Upper lobe of right lung (tissue), 1 donor: ENCODE results near the gene NCOA6. TPM values are rescaled to one million over a fixed set of nuclear protein-coding genes. Genes with fewer than 3 reads are reported as not detected.
A peak's percentile ranks its signal among the peaks of the same experiment; 100 is the strongest.

Experiments
- ATAC-seq: fragments of 200-7000 bp; cut with Tn5 transposase; one replicate; pipeline ENCODE4 v1.9.1; 2020; ENCODE audit warnings: mild to moderate bottlenecking, moderate library complexity
- DNase-seq: peaks from one replicate; pipeline ENCODE4 v3.0.0-alpha.2; 2020
- H3K27ac ChIP-seq: fragments of 200-600 bp; one replicate; pipeline ENCODE4 v1.8.0; 2022
- H3K27me3 ChIP-seq: fragments of 200-600 bp; one replicate; pipeline ENCODE4 v1.8.0; 2022; ENCODE audit warnings: mild to moderate bottlenecking
- H3K36me3 ChIP-seq: fragments of 200-600 bp; one replicate; pipeline ENCODE4 v1.8.0; 2022
- H3K4me1 ChIP-seq: fragments of 200-600 bp; one replicate; pipeline ENCODE4 v1.8.0; 2022
- H3K4me3 ChIP-seq: fragments of 200-600 bp; one replicate; pipeline ENCODE4 v1.8.0; 2022; ENCODE audit warnings: mild to moderate bottlenecking
- H3K9me3 ChIP-seq: fragments of 200-600 bp; one replicate; pipeline ENCODE4 v1.8.0; 2022
- CTCF ChIP-seq: fragments of 200-600 bp; IDR thresholded peaks from one replicate; pipeline ENCODE4 v1.8.0; 2022; ENCODE audit warnings: antibody characterized with exemption
- intact Hi-C: fragments of 100-400 bp; cut with DNase I; formaldehyde crosslinking; loops from one replicate; pipeline ENCODE4 v1.11.0; 2022
- total RNA-seq: library from RNA; stranded (reverse); fragmentation: NEBNext Ultra II Directional; extraction: Animal tissue kit (Norgen Biotek cat#: 25700); gene quantifications from one replicate; pipeline ENCODE4 v1.2.1, GENCODE V29; 2021
- donor health status: DM: no; HTN: yes; CAD: no; lungs with severe emphysema.

Gene NCOA6
- total RNA-seq, 1 donor from 2014 or later = 27.8 TPM

DNA sequence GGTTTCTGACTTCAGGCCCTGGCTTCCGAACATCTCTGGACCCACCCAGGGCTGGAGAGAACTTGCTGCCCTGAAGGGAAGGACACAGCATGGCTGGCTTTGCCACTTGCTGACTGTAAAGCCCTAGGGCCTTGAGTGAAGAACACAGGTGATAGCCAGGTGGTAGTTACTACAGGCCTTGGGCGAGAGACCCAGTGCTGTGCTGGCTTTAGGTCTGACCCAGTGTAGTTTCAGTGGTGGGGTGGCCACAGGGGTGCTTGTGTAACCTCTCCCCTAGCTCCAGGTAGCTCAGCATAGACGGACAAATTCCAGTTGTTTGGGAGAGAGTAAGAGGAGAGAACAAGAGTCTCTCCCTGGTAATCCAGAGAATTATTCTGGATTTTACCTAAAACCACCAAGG, 27.1 kb downstream of the NCOA6 start:
- intact Hi-C loops = no loop called here
- no peak overlapping the region for H3K4me3 ChIP-seq
- H3K27me3 ChIP-seq = no peaks in the 10 kb centered on the region
- H3K27ac ChIP-seq = no peak overlapping the region
- no peaks in the 10 kb centered on the region for H3K9me3 ChIP-seq
- no peaks in the 10 kb centered on the region for H3K4me1 ChIP-seq
- no peaks in the 10 kb centered on the region for H3K36me3 ChIP-seq
- no peak for TF ChIP-seq CTCF
- ATAC-seq (no peak), DNase-seq (no peak)

- no peaks in the 10 kb centered on the region for H3K9me3 ChIP-seq
Observed at GRCh38 chr20:34797012-34797995, 28.1 kb downstream of the NCOA6 start.

GRCh38 chr20:34794006-34794585, 31.4 kb downstream of the NCOA6 start:
- ATAC-seq = peak; percentile 81
- TF ChIP-seq CTCF = no peak
- no peak for DNase-seq
- peaks cover 11% of the 10 kb centered on the region for H3K4me1 ChIP-seq
- no peak overlapping the region for H3K4me3 ChIP-seq
- H3K36me3 ChIP-seq = peaks cover 10% of the 10 kb centered on the region
- intact Hi-C loops = no loop called here
- H3K27ac ChIP-seq = no peak overlapping the region
- H3K27me3 ChIP-seq = no peaks in the 10 kb centered on the region
- no peaks in the 10 kb centered on the region for H3K9me3 ChIP-seq

More at GRCh38 chr20:34797012-34797995, 28.1 kb downstream of the NCOA6 start:
- DNase-seq (no peak), ATAC-seq (no peak)
- Histone ChIP-seq H3K27ac (no peak overlapping the region), H3K27me3 (no peaks in the 10 kb centered on the region), H3K4me3 (no peak overlapping the region), H3K4me1 (no peaks in the 10 kb centered on the region), H3K36me3 (no peaks in the 10 kb centered on the region)
- intact Hi-C loops = no loop called here
- TF ChIP-seq CTCF = no peak

DNA sequence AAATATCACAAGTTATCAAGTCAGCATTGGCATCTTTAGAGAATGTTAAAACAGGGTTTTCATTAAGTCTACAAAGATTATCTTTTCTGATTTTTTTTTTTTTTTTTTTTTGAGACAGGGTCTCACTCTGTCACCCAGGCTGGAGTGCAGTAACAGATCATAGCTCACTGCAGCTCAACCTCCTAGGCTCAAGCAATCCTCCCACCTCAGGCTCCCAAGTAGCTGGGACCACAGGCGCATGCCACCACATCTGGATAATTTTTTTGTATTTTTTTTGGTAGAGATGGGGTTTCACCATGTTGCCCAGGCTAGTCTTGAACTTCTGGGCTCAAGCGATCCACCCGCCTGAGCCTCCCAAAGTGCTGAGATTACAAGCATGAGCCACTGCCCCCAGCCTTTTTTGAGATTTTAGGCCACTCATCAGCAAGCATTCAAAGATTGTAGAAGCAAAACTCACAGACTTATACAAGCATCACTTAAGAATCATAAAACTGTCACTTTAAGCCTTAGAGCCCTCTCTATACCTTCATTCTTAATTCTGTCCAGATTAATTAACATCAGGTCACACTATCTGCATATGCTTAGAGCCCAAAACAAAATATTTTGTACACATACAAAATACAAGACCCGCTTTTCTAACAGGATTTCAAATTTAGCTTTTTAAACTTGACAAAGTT, 32.6 kb downstream of the NCOA6 start:
- peaks cover 11% of the 10 kb centered on the region for H3K4me1 ChIP-seq
- no peak for DNase-seq
- H3K27ac ChIP-seq = no peak overlapping the region
- peaks cover 23% of the 10 kb centered on the region for H3K36me3 ChIP-seq
- H3K27me3 ChIP-seq = no peaks in the 10 kb centered on the region
- TF ChIP-seq CTCF = no peak
- no peaks in the 10 kb centered on the region for H3K9me3 ChIP-seq
- intact Hi-C loops = no loop called here
- no peak for ATAC-seq
- no peak overlapping the region for H3K4me3 ChIP-seq

DNA sequence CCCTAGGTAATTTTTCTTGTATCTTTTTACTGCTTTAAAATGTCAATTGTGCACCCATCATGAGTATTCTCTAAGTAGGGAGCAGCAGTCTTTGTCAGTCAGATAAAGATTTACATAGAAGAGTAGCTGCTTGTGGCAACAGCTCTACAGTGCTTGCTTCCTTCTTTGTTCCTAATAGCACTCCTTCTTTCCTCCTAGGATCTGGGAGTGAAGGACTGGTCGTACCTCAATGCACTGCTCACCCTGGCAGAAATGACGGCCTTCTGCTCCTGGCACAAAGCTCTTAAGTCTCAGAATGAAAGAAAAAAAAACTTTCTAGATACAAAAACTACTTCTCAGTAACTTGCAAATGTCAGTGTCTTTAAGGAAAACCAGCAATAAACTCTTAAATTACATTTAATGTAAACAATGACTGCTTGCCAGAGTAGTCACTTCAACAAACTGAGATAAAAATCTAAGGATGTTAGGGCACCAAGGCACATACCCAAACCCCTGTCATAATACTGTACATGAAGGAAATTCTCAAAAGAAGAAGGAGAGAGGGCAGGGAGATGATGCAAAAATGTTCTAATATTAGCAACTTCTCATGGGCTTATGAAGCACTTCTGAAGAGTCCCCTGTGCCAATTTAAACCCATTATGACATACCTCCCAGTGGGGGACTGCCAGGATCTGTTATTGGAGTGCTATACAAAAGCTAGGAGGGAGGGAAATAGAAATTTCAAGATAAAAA, 34.0 kb downstream of the NCOA6 start:
- DNase-seq = no peak
- Histone ChIP-seq H3K27me3 (no peaks in the 10 kb centered on the region), H3K4me3 (no peak overlapping the region), H3K4me1 (peaks cover 11% of the 10 kb centered on the region), H3K9me3 (no peaks in the 10 kb centered on the region), H3K36me3 (peaks cover 27% of the 10 kb centered on the region), H3K27ac (peak overlapping the region; percentile 28)
- TF ChIP-seq CTCF = no peak
- intact Hi-C loops = no loop called here
- ATAC-seq = peak; percentile 77
